WI38 (cell line): ENCODE results near the gene PEPD.

Experiments used
- H3K4me3 ChIP-seq: 2 replicates; pipeline ENCODE4 v1.5.1; 2011; ENCODE audit warnings: low read depth, mild to moderate bottlenecking, control low read depth, low read length
- TF ChIP-seq, protein P1 (sequence below): IDR thresholded peaks from 2 replicates; pipeline ENCODE4 v1.5.1; 2012; ENCODE audit warnings: low read depth, mild to moderate bottlenecking, control low read depth, low read length

Gene PEPD

DNA sequence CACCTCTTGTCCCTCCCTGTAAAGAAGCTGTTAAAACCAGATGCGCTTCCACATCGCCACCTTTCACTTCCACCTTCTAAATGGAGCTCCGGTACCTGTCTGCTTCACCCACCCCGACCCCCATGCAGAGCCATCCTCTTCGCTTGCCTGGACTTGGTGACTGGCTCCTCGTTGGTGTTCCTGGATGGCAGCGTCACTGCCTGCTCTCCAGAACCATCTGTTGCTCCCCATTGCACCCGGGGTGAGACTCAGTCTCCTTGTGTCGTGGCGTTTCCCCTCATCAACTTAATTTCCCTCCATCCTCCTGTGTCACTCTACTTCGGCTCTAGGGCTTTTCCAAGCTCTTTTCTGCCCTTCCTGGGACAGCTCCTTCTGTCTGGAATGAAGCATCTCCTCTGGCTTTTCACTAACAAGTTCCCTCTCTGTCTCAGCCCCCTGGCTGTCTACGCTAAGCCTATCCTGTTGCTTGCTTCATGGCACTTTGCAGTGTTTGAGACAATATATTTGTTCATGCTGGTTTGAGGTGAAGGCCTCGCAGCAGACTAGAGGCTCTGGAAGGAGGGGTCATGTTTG is 137.8 kb downstream of the PEPD start:
- H3K4me3 ChIP-seq, result no peak overlapping the region
- TF ChIP-seq, protein P1, sequence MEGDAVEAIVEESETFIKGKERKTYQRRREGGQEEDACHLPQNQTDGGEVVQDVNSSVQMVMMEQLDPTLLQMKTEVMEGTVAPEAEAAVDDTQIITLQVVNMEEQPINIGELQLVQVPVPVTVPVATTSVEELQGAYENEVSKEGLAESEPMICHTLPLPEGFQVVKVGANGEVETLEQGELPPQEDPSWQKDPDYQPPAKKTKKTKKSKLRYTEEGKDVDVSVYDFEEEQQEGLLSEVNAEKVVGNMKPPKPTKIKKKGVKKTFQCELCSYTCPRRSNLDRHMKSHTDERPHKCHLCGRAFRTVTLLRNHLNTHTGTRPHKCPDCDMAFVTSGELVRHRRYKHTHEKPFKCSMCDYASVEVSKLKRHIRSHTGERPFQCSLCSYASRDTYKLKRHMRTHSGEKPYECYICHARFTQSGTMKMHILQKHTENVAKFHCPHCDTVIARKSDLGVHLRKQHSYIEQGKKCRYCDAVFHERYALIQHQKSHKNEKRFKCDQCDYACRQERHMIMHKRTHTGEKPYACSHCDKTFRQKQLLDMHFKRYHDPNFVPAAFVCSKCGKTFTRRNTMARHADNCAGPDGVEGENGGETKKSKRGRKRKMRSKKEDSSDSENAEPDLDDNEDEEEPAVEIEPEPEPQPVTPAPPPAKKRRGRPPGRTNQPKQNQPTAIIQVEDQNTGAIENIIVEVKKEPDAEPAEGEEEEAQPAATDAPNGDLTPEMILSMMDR, result no peak

DNA sequence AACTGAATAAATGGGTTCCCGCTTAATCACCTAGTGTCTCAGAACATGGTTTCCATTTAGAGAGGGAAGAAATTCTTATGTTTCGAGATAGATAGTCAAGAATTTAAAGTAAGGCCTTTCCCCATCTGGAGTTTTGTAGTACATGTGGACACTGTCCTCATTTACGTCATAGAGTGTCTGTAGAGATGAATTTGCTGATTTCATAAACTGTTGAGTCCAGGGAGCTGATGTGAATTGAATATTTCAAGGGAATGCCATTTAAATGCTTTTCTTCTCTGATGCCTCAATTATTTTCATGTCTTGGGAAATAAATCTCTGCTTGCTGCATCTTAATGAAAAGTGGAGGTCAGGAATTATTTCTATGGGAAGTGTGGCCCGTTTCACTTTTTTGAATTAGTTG is 138.6 kb downstream of the PEPD start:
- TF ChIP-seq, protein P1, result no peak
- H3K4me3 ChIP-seq, result no peak overlapping the region

DNA sequence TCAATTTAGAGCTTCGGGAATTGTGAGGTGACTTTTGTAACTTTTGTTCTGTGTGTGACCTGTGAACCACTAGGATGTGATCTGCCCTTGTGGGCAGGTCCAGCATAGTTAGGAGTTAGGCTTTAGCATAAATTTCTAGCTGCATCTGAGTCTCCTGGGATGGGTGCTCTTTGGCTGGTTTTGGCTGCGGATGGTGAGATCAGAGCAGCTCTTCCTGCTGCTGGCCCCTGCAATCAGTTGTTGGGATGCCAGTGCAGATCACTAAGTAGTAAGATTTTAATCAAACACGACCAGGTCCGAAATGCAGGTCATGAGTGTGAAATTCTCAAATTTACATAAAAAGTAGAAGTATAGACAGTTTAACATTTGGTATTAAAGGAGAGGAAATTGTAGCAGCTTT is 139.6 kb downstream of the PEPD start:
- TF ChIP-seq, protein P1, result no peak
- no peak overlapping the region for H3K4me3 ChIP-seq

DNA sequence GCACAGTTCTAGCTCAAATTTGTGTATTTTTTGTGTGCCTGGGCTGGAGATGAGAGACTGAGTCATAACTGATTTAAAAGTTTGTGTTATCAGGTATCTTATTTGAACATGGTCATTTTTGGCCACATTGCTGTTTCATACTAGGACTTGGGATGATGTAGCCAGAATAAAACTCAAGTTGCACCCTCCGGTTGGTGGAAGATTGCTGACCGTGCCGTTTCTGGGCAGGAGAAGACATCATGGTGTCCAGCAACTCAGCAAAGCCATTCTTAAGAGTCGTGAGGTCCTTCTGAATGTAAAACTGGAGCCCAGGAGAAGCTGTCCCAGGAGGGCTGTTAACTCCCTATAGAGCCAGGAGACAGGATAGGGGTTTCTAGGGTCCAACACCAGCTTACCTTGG is 140.5 kb downstream of the PEPD start:
- no peak overlapping the region for H3K4me3 ChIP-seq
- TF ChIP-seq, protein P1, result no peak

DNA sequence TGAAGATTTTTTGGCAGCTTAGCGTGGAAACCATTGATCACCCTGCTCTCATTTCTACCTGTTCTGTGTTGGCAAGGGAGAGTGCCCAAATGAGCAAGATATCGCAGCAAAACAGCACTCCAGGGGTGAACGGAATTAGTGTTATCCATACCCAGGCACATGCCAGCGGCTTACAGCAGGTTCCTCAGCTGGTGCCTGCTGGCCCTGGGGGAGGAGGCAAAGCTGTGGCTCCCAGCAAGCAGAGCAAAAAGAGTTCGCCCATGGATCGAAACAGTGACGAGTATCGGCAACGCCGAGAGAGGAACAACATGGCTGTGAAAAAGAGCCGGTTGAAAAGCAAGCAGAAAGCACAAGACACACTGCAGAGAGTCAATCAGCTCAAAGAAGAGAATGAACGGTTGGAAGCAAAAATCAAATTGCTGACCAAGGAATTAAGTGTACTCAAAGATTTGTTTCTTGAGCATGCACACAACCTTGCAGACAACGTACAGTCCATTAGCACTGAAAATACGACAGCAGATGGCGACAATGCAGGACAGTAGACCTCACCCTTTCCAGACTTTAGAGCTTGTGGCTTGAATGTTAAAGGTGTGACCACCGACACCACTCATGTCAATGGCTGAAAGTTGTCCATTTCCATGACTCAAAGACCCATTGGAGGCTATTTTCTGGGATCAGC is 142.3 kb downstream of the PEPD start:
- TF ChIP-seq, protein P1, result no peak

DNA sequence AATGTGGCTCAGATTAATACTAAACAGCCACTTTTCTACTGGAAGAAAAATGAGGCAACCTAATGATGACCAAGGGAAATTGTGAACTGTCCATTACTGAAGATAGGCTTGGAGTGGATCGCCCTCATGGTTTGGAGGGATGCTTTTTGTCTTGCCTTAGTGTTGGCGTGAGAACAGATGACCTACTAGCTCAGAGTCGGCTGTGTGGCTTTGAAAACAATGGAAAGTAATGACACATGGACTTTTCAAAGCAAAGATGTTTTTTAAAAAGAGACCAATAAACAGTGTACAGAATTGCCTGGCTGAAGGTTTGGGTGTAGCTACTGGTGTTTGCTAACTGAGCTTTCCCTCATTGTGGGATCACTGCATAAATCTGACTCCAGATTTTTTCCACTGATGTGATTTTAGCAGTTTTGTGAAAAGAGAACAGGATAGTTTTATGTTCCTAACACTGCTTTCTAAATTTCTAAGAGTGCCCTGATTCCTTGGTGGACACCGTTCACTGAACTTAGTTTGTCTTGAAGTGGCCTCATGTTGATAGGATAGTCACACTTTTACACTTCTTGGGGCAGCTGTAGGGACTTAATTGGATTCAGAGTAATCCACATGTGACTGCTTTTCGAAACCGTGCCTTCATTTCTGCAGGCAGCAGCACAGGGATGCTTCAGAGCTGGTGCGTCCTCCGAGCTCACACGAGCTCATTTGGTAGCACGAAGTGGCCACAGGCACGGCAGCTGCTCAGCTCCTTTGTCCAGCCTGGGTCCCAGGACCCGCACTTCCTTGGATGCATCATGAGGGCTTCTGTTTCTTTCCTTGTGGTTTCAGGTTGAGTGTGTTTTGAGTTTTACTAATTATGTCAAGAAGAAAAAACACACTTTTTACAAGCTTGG is 143.8 kb downstream of the PEPD start:
- TF ChIP-seq, protein P1, result no peak
- H3K4me3 ChIP-seq, result no peak overlapping the region

More for the DNA sequence above, 142.3 kb downstream of the PEPD start:
- H3K4me3 ChIP-seq, result no peak overlapping the region

DNA sequence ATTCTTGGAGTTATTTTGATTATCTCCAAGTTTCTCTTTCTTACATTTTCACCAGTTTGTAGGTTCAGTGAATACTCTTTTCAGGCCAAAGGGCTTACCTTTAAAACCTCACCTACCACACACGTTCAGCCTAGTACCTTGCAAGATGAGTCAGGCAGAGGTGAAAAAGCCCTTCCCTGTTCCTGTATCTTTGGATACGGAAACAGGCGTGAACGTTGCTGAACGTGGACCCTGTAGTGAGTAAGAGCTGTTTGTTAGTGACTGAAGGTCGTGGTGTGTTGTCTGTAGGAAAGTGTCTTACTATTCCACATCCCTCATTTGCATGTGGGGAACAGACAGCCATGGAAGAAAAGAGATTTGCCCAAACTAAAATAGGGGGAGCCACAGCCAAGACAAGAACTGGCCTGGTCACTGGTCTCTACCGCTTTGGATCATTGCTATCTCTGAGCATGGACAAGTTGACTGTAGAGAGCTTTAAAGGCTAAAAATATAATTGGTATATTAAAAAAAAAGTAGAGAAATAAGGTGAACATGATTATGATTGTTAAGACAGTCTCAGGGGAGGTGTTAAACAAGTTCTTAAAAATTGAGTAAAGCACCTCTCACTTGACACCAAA is 144.5 kb downstream of the PEPD start:
- TF ChIP-seq, protein P1, result no peak
- no peak overlapping the region for H3K4me3 ChIP-seq
